Liver (tissue), 9 donors: Measurements from ENCODE around the gene GLIPR1. TPM values are rescaled to one million over a fixed set of nuclear protein-coding genes. Genes with fewer than 3 reads are reported as not detected.

ENCODE experiments used
- DNase-seq: peaks from one replicate; pipeline ENCODE4 v3.0.0-alpha.2; 2017; ENCODE audit warnings: low spot score
- H3K27ac ChIP-seq, 2 donors: one replicate each; pipeline ENCODE4 v1.7.0; 2013; ENCODE audit warnings: inconsistent platforms in 2 of 2, low read length in 2 of 2, control low read depth in 1 of 2, low read depth in 1 of 2, mild to moderate bottlenecking in 1 of 2
- H3K27me3 ChIP-seq, 4 donors: one replicate each; pipeline versions ENCODE4 v1.6.1 to v1.7.0; 2013; ENCODE audit warnings: low read length in 3 of 4, inconsistent platforms in 1 of 4, mild to moderate bottlenecking in 1 of 4, moderate library complexity in 1 of 4; ENCODE audit not compliant: control insufficient read depth in 4 of 4, insufficient read depth in 4 of 4
- H3K36me3 ChIP-seq, 4 donors: one replicate each; pipeline versions ENCODE4 v1.6.1 to v1.7.0; 2013; ENCODE audit warnings: low read length in 3 of 4, mild to moderate bottlenecking in 3 of 4, low read depth in 1 of 4, moderate library complexity in 1 of 4; ENCODE audit not compliant: control insufficient read depth in 4 of 4, insufficient read depth in 3 of 4
- H3K4me1 ChIP-seq, 4 donors: one replicate each; pipeline versions ENCODE4 v1.6.1 to v1.7.0; 2013; ENCODE audit warnings: low read length in 3 of 4, mild to moderate bottlenecking in 3 of 4, moderate library complexity in 1 of 4; ENCODE audit not compliant: control insufficient read depth in 4 of 4, insufficient read depth in 4 of 4
- H3K4me3 ChIP-seq, 3 donors: one replicate each; pipeline versions ENCODE4 v1.6.1 to v1.7.0; 2013; ENCODE audit warnings: low read length in 3 of 3, control low read depth in 1 of 3, low read depth in 1 of 3, mild to moderate bottlenecking in 1 of 3
- H3K9ac ChIP-seq, 2 donors: one replicate each; pipeline ENCODE4 v1.7.0; 2013; ENCODE audit warnings: low read length in 2 of 2, mild to moderate bottlenecking in 2 of 2, moderate library complexity in 2 of 2, control low read depth in 1 of 2, low read depth in 1 of 2
- H3K9me3 ChIP-seq, 4 donors: one replicate each; pipeline versions ENCODE4 v1.6.1 to v1.7.0; 2013; ENCODE audit warnings: low read length in 3 of 4; ENCODE audit not compliant: control insufficient read depth in 4 of 4
- FOXA2 ChIP-seq: IDR thresholded peaks from 2 replicates; pipeline ENCODE4 v1.6.1; 2016; ENCODE audit warnings: antibody characterized with exemption
- HNF4G ChIP-seq: IDR thresholded peaks from 2 replicates; pipeline ENCODE4 v1.6.1; 2016; ENCODE audit warnings: antibody characterized with exemption
- JUND ChIP-seq, 2 donors: IDR thresholded peaks; 2 replicates each; pipeline ENCODE4 v1.6.1; 2016; ENCODE audit warnings: antibody characterized with exemption in 2 of 2
- RAD21 ChIP-seq, 2 donors: IDR thresholded peaks; 2 replicates each; pipeline ENCODE4 v1.6.1; 2016; ENCODE audit warnings: antibody characterized with exemption in 2 of 2, mild to moderate bottlenecking in 2 of 2
- RXRA ChIP-seq, 2 donors: IDR thresholded peaks; 2 replicates each; pipeline ENCODE4 v1.6.1; 2017 to 2018; ENCODE audit warnings: antibody characterized with exemption in 2 of 2, mild to moderate bottlenecking in 1 of 2
- SP1 ChIP-seq: IDR thresholded peaks from 2 replicates; pipeline ENCODE4 v1.6.1; 2018; ENCODE audit warnings: antibody characterized with exemption, mild to moderate bottlenecking
- TAF1 ChIP-seq: conservative IDR thresholded peaks from 2 replicates; pipeline ENCODE4 v1.6.1; 2016; ENCODE audit warnings: antibody characterized with exemption, mild to moderate bottlenecking
- WGBS: extraction: QIAGEN DNeasy Blood & Tissue Kit; methylation state at CpG from one replicate; pipeline ENCODE4 v1.1.7; 2013; 5-methylcytosine and 5-hydroxymethylcytosine counted together
- polyA plus RNA-seq, 2 donors: library from polyadenylated mRNA; stranded (reverse) in 1 of 2; unstranded in 1 of 2; fragments of 200-250 nt in 1 of 2; fragments of >200 nt in 1 of 2; fragmentation: Nextera tagmentation in 1 of 2; extraction: Ambion mirVana in 1 of 2; gene quantifications; one replicate each; pipeline versions ENCODE4 v1.2.1 to v1.2.3, GENCODE V29; 2013 to 2015
- total RNA-seq, 2 donors: library from RNA; depleted of rRNA; stranded (reverse); fragments of >200 nt; gene quantifications; one replicate each; pipeline ENCODE4 v1.2.3, GENCODE V29; 2014
- TF ChIP-seq, protein P1 (sequence below): fragments of 150-350 bp; IDR thresholded peaks from 2 replicates; pipeline ENCODE4 v1.5.1; 2017; ENCODE audit warnings: improper control_type of control experiment, low read depth, low read length; ENCODE audit not compliant: missing input control
- TF ChIP-seq, protein P2 (sequence below): IDR thresholded peaks from 2 replicates; pipeline ENCODE4 v1.6.1; 2016; ENCODE audit warnings: antibody characterized with exemption
- TF ChIP-seq, protein P3 (sequence below): IDR thresholded peaks from 2 replicates; pipeline ENCODE4 v1.6.1; 2016; ENCODE audit warnings: antibody characterized with exemption
- donor health status: healthy.
- donor health status: healthy.
- donor health status: healthy.
- donor health status: healthy.
- donor health status: healthy.

GLIPR1 gene
- total and polyA plus RNA-seq, 4 donors, result 3.0 to 8.2 (median 4.7) TPM

DNA sequence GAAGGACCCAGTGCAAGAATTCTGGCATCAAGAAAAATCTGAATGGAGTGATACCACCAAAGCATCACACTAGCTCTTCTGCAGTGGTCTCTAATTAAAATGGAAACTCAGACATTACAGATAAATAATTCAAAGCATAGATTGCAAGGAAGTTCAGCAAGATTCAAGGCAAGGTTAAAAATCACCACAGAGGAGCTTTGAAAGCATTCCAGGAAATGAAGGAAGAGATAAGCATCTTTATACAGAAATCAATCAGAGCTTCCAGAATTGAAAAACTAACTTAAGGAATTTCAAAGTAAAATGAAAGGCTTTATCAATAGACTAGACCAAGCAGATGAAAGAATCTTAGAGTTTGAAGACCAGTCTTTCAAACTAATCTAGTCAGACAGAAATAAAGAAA is 20.4 kb upstream of the GLIPR1 start:
- DNase-seq, result no peak

DNA sequence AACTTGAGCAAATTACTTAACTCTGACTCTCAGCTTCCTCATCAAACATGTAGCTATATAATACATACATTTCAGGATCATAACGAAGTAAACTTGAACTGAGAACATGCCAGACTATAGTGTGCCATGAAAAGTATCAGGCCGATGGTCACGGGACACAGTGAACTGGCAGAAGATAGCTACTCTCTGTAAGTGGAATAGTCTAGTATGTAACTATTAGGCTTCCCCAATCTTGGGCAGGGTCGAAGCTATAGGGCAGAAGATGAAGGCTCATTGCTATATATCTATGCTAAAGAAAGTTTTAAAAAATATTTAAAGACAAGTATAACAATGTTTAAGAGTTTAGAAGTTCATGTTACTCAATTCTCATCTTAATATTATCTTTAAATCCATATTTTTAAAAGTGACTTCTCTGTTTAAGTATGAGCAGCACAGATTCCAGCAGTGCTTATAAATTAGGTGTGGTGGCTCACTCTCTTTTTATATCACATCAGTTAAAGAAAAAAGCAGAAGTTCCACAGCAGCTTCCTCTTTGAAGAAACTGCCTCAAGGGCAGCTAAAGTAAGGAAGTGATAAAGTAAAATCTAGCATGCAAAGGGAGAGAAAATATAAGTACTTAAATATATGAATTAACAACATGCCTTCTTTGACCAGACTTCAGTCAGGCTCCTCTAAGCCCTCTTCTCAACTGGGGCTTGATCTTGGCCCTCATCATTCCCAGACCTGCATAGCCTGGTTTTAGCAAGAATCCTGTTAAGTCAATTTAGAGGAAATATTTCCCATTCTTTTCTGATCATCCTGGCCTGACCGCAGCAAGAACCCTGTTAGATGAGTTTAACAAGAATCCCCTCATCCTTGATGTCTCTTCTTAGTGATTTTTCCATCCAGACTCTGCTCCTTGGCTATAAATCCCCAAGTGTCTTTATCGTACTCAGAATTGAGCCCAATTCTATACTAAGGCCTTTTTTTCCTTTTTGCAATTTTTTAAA is 8.4 kb upstream of the GLIPR1 start:
- Histone ChIP-seq H3K4me1 (no peaks in the 10 kb centered on the region), H3K27ac (no peak overlapping the region), H3K27me3 (no peaks in the 10 kb centered on the region), H3K36me3 (no peaks in the 10 kb centered on the region), H3K4me3 (no peak overlapping the region), H3K9me3 (no peaks in the 10 kb centered on the region), H3K9ac (no peak overlapping the region)
- DNase-seq, result no peak
- TF ChIP-seq HNF4G (no peak), RXRA (IDR thresholded peaks at IDR 0.05) (no peak), RAD21 (IDR thresholded peaks at IDR 0.05) (no peak), TAF1 (no peak), JUND (IDR thresholded peaks at IDR 0.05) (no peak)
- TF ChIP-seq, protein P1, sequence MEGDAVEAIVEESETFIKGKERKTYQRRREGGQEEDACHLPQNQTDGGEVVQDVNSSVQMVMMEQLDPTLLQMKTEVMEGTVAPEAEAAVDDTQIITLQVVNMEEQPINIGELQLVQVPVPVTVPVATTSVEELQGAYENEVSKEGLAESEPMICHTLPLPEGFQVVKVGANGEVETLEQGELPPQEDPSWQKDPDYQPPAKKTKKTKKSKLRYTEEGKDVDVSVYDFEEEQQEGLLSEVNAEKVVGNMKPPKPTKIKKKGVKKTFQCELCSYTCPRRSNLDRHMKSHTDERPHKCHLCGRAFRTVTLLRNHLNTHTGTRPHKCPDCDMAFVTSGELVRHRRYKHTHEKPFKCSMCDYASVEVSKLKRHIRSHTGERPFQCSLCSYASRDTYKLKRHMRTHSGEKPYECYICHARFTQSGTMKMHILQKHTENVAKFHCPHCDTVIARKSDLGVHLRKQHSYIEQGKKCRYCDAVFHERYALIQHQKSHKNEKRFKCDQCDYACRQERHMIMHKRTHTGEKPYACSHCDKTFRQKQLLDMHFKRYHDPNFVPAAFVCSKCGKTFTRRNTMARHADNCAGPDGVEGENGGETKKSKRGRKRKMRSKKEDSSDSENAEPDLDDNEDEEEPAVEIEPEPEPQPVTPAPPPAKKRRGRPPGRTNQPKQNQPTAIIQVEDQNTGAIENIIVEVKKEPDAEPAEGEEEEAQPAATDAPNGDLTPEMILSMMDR, result no peak
- TF ChIP-seq, protein P2, sequence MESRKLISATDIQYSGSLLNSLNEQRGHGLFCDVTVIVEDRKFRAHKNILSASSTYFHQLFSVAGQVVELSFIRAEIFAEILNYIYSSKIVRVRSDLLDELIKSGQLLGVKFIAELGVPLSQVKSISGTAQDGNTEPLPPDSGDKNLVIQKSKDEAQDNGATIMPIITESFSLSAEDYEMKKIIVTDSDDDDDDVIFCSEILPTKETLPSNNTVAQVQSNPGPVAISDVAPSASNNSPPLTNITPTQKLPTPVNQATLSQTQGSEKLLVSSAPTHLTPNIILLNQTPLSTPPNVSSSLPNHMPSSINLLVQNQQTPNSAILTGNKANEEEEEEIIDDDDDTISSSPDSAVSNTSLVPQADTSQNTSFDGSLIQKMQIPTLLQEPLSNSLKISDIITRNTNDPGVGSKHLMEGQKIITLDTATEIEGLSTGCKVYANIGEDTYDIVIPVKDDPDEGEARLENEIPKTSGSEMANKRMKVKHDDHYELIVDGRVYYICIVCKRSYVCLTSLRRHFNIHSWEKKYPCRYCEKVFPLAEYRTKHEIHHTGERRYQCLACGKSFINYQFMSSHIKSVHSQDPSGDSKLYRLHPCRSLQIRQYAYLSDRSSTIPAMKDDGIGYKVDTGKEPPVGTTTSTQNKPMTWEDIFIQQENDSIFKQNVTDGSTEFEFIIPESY, result no peak
- WGBS, result 82% methylated on average over 6 of the region's 6 CpGs

More for the DNA sequence above, 20.4 kb upstream of the GLIPR1 start:
- Histone ChIP-seq H3K36me3 (no peaks in the 10 kb centered on the region), H3K4me3 (no peak overlapping the region), H3K27me3 (peaks cover 0 to 2% (median 0%) of the 10 kb centered on the region in 4 donors), H3K9me3 (peaks cover 0 to 6% (median under 1%) of the 10 kb centered on the region in 4 donors), H3K27ac (no peak overlapping the region), H3K4me1 (no peaks in the 10 kb centered on the region), H3K9ac (no peak overlapping the region)
- TF ChIP-seq HNF4G, result no peak
- no peak for TF ChIP-seq SP1
- TF ChIP-seq, protein P1, result no peak
- TF ChIP-seq FOXA2, result no peak
- TF ChIP-seq, protein P3, sequence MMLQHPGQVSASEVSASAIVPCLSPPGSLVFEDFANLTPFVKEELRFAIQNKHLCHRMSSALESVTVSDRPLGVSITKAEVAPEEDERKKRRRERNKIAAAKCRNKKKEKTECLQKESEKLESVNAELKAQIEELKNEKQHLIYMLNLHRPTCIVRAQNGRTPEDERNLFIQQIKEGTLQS, result no peak
- no peak for TF ChIP-seq RXRA (IDR thresholded peaks at IDR 0.05)
